ENCODE data around the gene KCNIP1.

DNA sequence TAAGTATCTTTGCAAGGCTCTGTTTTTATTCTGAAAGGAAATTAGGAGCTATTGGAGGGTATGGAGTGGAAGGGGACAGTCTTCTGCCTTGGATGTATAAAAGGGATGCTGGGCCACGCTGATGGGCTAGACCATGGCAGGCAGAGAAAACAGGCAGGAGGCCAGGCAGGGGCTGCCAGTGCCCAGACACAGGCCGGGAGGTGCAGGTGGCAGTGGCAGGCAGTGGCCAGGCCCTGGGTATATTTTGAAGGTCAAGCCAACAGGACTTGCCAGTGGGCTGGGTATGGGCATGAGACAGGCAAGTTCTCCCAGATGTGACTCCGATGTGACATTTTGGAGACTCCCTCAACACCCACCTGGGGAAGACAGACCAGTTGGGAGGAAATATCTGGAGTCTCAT lies 131.9 kb downstream of the KCNIP1 start:
- TF ChIP-seq RAD21 (IDR thresholded peaks at IDR 0.05; ENCODE audit: insufficient read depth, low read depth, low read length): no peak
- no peak for TF ChIP-seq NFYB (IDR thresholded peaks at IDR 0.05; ENCODE audit: insufficient read depth, low read depth, low read length)
- TF ChIP-seq CHD4 (IDR thresholded peaks at IDR 0.05): no peak

All from GM12878 (cell line).